ENCODE data around the gene PTHLH.
A peak's percentile ranks its signal among the peaks of the same experiment; 100 is the strongest.

- peak in 1 of 2 donors; percentile 8 for TF ChIP-seq CTCF (IDR thresholded peaks at IDR 0.05; ENCODE audit: extremely low read depth in 1 of 2, insufficient read depth in 1 of 2, low read depth in 1 of 2, low read length in 2 of 2)
- TF ChIP-seq POLR2A (IDR thresholded peaks at IDR 0.05; ENCODE audit: low read depth, low read length), result no peak
- TF ChIP-seq GATA2 (IDR thresholded peaks at IDR 0.05; ENCODE audit: insufficient read depth, insufficient read length, low read depth, low read length), result no peak
- no peak for TF ChIP-seq EZH2 (IDR thresholded peaks at IDR 0.05; ENCODE audit: borderline replicate concordance, low read depth, low read length, severe bottlenecking)
- no peak for TF ChIP-seq POLR2AphosphoS5 (IDR thresholded peaks at IDR 0.05; ENCODE audit: insufficient read depth, low read depth, low read length)
- TF ChIP-seq MAX (IDR thresholded peaks at IDR 0.05; ENCODE audit: insufficient read depth, insufficient read length), result no peak
Measured at GRCh38 chr12:27969624-27970400, 2.7 kb downstream of the PTHLH start.
